Measurements from ENCODE around the gene PAX7. TPM values are rescaled to one million over a fixed set of nuclear protein-coding genes. Genes with fewer than 3 reads are reported as not detected.
A peak's percentile ranks its signal among the peaks of the same experiment; 100 is the strongest.

The PAX7 gene
- total and polyA plus RNA-seq, 2 donors (not counting 3 experiments of a cell fraction or from before 2014, with no cell fraction given) = not detected

DNA sequence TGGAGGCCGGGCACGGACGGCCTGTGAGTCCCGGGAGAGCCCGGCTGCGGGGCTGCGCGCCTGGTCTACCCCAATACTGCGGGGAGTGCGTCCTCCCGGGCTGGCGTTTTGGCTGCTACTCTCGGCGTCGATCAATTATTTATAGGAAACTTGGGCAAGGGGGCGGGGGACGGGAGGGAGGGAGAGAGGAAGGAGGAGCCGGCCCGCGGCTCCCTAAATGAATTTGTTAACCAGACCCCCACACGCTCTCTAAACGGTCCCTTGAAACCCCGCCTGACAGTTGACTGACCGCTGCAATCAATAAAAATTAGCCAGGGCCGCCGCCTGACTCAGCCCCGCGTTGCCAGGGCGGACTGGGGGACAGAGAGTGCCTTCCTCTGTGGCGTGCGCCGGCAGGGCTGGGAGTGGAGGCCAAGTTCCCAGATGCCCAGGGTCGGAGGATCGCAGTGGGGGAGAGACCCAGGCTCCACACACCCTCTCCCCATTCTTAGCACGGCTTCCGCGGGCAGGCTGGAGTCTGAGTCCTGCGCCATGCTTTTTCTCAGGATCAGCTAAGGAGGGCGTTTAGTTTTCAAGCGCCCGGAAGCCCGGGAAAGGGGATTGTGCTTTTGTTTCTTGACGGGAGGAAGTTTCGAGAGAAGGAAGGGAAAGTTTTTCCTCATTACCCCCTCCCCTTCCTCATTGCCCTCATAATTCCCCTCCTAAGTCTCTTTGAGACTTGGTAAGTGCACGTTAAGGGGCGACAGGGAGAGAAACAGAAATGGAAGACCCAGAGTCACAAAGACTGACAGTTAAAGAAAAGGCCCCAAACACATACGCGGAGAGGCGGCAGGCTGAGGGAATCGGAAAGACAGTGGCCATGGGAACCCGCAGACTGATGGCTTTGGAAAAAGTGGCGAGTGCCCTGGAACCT, 6.2 kb downstream of the PAX7 start:
- ChIA-PET CTCF (no interaction called here), POLR2A (no interaction called here)
- intact Hi-C loops (cut with micrococcal nuclease) (no loop called here), dilution Hi-C loops (cut with MboI; ENCODE audit: extremely low pct_ligation_motif_present, low sequenced_read_pairs) (no loop called here)
- peaks cover 90 to 96% of the 10 kb centered on the region in 2 experiments for H3K27me3 ChIP-seq (ENCODE audit: control insufficient read depth in 2 of 2, insufficient read depth in 2 of 2, low read length in 2 of 2)
- H3K4me3 ChIP-seq (replicated peaks in 1 of 3; ENCODE audit: insufficient read depth in 1 of 3, low read depth in 1 of 3, low read length in 3 of 3) = no peak overlapping the region
- no peaks in the 10 kb centered on the region for H3K9me1 ChIP-seq (replicated peaks; ENCODE audit: control insufficient read depth, extremely low read depth, insufficient read depth, low read length)
- no peak overlapping the region for H3K27ac ChIP-seq (ENCODE audit: insufficient read depth, low read depth, low read length)
- H4K20me1 ChIP-seq (replicated peaks; ENCODE audit: control insufficient read depth, extremely low read depth, insufficient read depth, low read length) = no peaks in the 10 kb centered on the region
- H3K4me1 ChIP-seq (ENCODE audit: control insufficient read depth, extremely low read depth, insufficient read depth, low read length) = no peaks in the 10 kb centered on the region
- no peak overlapping the region for H3K9ac ChIP-seq (replicated peaks; ENCODE audit: extremely low read depth, insufficient read depth, low read length)
- no peak overlapping the region for H3K4me2 ChIP-seq (ENCODE audit: insufficient read depth, low read length)
- H2AFZ ChIP-seq (ENCODE audit: low read depth, low read length) = no peak overlapping the region
- FAIRE-seq (no peak), DNase-seq (ENCODE audit: low read depth, low spot score) (no peak)
- BruUV-seq (replicated peaks) = no TSS peak
- TF ChIP-seq, protein P1, sequence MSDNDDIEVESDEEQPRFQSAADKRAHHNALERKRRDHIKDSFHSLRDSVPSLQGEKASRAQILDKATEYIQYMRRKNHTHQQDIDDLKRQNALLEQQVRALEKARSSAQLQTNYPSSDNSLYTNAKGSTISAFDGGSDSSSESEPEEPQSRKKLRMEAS (IDR thresholded peaks at IDR 0.05; ENCODE audit: insufficient read depth, insufficient read length) = no peak
- peak; percentile 61 for TF ChIP-seq EZH2 (IDR thresholded peaks at IDR 0.05; ENCODE audit: borderline replicate concordance, low read depth, low read length, severe bottlenecking)
- H3K79me2 ChIP-seq (ENCODE audit: control insufficient read depth, insufficient read depth, low read length) = no peaks in the 10 kb centered on the region
- H3K9me3 ChIP-seq (replicated peaks; ENCODE audit: control insufficient read depth, insufficient read depth, low read length) = no peaks in the 10 kb centered on the region
- H3K36me3 ChIP-seq (ENCODE audit: control insufficient read depth in 2 of 2, extremely low read depth in 1 of 2, insufficient read depth in 2 of 2, low read length in 2 of 2) = no peaks in the 10 kb centered on the region

DNA sequence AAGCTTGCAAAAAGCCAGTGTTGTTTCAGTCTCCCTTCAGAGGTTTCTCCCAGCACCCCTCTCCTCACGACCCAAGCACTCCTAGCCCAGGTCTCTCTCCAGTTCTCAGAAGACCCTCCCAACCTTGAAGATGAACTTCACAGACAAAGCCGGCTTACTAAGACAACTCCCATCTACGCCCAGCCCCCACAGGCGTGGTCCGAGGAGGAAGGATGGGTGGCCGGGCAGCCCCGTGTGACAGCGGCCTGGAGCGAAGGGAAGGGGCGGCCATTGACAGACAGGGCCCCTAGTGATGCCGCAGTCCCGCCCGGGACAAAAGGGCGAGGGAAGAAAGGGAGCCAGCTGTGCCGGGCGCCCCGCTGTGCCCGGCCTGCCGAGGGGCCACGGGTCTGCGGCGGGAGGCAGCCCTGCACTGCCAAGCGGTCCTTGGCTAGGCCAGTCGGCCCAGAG, 6.9 kb downstream of the PAX7 start:
- Histone ChIP-seq H3K9ac (replicated peaks; ENCODE audit: extremely low read depth, insufficient read depth, low read length) (no peak overlapping the region), H3K9me1 (replicated peaks; ENCODE audit: control insufficient read depth, extremely low read depth, insufficient read depth, low read length) (no peaks in the 10 kb centered on the region), H4K20me1 (replicated peaks; ENCODE audit: control insufficient read depth, extremely low read depth, insufficient read depth, low read length) (no peaks in the 10 kb centered on the region), H3K27ac (ENCODE audit: insufficient read depth, low read depth, low read length) (no peak overlapping the region), H2AFZ (ENCODE audit: low read depth, low read length) (no peak overlapping the region), H3K27me3 (ENCODE audit: control insufficient read depth in 2 of 2, insufficient read depth in 2 of 2, low read length in 2 of 2) (peaks cover 89 to 96% of the 10 kb centered on the region in 2 experiments), H3K36me3 (ENCODE audit: control insufficient read depth in 2 of 2, extremely low read depth in 1 of 2, insufficient read depth in 2 of 2, low read length in 2 of 2) (no peaks in the 10 kb centered on the region), H3K9me3 (replicated peaks; ENCODE audit: control insufficient read depth, insufficient read depth, low read length) (no peaks in the 10 kb centered on the region), H3K4me2 (ENCODE audit: insufficient read depth, low read length) (no peak overlapping the region), H3K4me3 (replicated peaks in 1 of 3; ENCODE audit: insufficient read depth in 1 of 3, low read depth in 1 of 3, low read length in 3 of 3) (no peak overlapping the region), H3K4me1 (ENCODE audit: control insufficient read depth, extremely low read depth, insufficient read depth, low read length) (no peaks in the 10 kb centered on the region), H3K79me2 (ENCODE audit: control insufficient read depth, insufficient read depth, low read length) (no peaks in the 10 kb centered on the region)
- TF ChIP-seq GATA2 (IDR thresholded peaks at IDR 0.05; ENCODE audit: insufficient read depth, insufficient read length, low read depth, low read length) = no peak
- peak; percentile 44 for TF ChIP-seq EZH2 (IDR thresholded peaks at IDR 0.05; ENCODE audit: borderline replicate concordance, low read depth, low read length, severe bottlenecking)
- DNase-seq (ENCODE audit: low read depth, low spot score) (no peak), FAIRE-seq (no peak)
- dilution Hi-C loops (cut with MboI; ENCODE audit: extremely low pct_ligation_motif_present, low sequenced_read_pairs) (no loop called here), intact Hi-C loops (cut with micrococcal nuclease) (no loop called here)
- ChIA-PET POLR2A (no interaction called here), CTCF (no interaction called here)
- BruUV-seq (replicated peaks) = no TSS peak
